ENCODE measurements around the gene BID.

Gene BID

DNA sequence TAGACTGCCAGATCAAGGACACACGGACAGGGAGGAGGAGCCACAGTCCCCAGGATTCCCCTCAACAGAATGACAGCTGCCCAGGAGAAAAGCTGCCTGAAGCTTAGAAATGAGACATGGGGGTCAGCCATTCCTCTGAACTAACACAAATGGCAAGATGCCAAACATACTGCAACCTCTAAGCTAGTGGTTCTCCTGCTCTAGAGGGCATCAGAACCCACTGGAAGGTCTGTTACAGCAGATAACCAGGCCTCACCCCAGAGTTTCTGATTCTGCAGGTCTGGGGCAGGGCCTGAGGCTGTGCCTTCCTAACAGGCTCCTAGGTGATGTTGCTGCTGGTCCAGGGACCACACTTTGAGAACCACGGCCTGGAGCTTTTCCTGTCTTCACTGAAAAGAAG lies 28.6 kb upstream of the BID start:
- peak; percentile 96 for DNase-seq

DNA sequence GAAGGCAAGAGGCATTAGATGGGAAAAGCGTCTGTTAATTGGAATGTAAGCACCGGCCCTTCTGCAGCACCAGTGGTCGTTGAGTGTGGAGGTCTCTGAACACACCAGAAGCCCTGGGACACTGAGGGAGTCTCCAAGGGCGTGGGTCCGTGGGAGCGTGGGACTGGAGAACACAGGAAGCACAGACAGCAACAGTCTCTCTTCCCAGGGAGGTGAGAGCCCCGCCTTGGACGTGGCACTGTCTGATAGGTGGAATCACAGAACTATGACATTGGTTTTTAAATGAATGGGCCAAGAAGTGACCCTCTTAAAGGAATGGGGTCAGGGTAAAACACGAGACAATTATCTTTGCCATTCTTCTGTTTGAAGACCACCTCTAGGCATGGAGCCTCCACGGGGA lies 28.1 kb upstream of the BID start:
- no peak for DNase-seq

DNA sequence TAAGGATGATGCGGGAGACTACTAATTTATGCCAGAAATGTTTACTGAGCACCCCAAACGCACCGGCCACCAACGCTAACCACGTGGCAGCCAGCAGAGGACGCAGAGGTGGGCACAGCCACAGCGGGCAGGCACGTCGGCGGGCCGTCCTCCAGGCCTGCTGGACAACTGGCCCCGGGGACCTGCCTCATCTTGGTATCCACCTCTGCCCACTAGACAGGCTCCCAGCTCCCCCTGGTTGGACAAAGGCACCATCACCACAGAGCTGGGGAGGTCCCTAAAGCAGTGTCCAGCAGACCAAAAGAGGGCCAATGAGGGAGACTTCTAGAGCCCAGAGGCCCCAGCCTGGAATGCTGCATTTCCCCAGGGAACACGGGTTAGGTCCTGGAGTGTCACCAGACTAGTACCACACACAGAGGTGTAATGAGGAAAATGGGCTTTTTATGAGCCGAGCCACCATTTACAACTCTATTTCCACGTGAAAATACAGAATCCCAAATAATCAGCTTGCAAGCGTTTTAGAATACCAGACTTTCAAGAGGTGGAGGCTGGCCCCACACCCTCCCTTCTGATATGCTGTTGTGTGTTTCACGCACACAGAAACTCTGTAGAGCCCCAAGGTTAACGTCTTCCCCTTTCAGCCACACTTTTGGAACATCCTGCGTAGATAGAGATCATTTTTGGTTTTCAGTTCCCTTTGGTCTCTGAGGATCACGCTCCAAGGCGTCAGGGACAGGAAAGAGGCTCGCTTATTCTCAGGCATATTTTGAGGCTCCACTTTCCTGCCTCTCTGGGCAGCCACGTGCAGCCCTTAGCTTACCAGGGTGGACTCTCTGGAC lies 23.7 kb upstream of the BID start:
- DNase-seq = peak; percentile 28

DNA sequence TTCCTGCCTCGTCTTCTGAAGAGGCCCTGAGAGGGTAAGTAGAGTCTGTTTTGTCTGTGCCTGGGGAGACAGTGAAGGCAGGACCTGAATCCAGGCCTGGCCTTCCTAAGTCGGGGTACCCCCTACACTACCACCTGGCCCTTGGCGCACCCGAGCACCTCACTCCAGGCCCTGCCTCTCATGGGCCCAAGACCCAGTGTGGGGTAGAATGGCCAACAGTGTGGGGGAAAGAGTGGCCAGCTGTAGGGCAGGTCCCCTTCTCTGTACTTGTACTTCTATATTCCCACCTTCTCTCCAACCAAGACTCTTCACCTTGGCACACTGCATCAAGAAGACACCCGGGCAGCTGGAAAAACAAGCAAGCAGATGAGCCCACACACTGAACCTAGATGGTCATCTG lies 22.4 kb upstream of the BID start:
- no peak for DNase-seq

DNA sequence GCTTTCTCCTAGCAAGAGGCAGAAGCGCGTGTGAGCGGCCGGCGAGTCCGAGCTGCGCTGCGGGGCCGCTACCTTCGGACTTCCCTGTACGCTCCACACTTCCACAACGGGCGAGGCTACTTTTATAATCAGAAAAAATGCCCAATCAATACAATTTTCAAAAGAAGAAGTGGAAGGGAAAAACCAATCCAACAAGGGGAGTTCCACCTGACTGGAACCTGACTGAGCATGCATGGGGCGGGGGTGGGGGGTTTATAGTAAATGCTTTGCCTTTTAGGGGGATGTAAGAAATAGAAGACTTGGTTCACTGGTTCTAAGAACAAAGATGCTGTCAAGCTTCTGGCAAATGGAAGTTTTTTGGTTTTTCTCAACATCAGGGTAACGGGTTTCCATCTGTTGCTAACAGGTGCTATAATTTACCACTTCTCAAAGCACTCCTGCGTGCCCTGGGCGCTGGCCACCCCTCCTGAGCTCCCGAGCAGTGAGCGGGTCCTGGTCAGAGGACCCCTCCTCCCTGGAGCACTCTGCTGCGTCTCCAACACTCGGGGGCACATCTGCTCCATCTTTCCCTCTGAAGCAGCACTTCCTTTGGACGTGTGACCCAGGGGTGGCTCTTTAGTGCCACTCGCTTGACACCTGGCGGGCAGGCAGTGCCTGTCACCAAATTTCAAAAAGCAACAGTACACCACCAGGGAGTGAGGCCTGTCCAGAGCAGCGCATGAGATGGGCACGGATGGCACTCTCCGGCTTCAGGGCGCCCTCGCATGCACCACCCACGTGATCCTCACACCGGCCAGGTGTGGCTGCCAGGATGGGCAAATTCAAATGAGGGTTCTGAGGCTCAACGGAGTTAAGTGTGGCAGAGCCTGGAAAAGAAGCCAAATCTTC lies 21.6 kb upstream of the BID start:
- no peak for DNase-seq

DNA sequence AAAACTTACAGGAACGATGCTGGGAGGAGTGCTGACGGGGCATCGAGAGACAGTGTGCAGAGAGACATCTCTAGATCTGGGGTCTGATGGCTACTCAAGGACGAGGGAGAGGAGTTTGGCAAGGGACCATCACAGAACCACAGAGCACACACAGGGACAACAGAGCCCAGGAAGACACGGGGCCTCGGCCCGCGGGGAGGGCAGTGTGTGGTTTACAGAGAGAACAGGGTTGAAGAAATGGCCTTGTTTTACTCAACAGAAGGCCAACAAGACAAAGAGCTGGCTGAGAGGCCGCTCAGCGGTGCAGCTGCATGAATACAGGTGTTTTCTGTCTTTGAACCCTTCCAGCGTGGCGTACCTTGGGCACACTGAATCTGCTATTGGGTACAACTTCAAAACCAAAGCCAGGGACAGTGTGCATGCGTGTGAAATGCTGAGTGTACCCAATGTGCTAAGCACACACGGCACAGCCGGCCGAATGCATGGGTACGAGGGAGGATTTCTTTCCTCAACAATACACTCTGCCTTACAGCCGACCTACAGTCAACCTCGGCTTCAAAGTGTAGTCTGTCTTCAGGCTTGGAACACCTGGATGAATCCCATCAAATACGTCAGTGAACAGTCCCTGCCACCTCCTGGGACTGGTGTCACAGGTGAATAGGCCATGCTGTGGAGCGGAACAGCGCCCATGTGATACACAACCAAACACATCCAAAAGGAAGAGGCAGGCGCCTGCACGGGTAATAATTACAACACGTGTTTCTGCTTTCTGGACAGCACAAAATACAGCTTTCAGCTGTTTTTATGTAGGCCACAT lies 20.7 kb upstream of the BID start:
- no peak for DNase-seq

DNA sequence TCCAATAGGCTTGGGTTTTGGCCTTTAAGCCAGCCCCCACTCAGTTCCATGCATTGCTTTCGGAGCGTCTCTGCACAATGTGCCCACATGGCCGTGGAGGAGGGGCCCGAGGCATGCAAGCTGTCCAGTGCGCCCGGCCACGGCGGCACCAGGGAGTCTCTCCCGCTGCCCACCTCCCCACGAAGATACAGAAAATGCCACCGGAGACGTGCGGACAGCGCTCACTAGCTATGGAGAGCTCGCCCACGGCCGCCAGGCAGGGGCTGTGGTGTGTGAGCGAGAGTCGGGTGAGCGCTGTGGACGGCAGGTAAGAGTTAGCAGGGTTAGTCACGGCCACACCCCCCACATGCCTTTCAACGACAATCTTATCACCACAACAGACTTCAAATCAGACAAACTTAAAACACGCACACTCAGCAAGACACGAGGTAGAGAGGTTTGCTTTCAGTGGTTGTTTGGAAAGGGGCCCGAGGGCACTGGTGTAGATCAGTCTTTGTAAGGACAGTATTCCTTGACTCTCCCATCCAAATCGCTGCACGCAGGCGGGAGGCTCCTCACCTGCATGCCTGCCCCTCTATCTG lies 18.7 kb upstream of the BID start:
- DNase-seq = peak; percentile 52

DNA sequence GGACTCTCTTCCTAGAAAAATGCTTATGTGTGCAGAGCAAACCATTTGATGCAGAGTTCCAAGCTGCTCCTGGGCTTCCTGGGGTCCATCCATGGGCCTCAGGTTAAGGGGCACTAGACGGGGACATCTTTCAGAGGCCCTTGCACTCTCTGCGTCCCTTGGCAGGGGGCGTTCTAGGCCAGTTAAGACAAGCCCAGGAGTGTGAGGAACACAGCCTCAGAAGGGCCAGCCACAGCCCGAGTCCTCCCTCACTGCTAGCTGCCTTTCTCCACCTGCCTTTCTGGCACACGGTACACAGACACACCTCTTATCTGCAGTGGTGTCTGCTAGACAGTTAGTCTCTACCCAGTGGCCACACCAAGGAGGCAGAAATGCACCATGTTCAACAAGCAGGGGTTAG lies 18.0 kb upstream of the BID start:
- DNase-seq = peak; percentile 70

DNA sequence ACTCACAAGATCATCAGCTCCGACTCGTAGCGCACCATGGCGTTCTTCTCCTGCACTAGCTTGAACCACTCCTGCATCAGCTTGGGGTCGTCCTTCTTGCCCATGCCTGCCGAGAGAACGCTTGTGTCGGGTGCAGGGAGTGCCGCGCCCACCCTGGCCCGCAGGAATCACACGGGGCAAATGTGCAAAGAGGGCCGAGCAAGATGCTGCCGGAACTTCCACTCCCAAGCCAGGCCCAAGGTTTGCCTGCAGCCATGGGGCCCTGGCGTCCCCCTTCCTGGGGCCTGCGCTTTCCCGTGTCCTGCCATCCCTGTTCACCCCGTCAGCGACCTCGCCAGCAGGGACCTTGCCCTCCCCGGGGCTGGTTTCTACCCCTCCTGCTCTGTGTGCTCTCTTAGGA lies 16.9 kb upstream of the BID start:
- DNase-seq = no peak

DNA sequence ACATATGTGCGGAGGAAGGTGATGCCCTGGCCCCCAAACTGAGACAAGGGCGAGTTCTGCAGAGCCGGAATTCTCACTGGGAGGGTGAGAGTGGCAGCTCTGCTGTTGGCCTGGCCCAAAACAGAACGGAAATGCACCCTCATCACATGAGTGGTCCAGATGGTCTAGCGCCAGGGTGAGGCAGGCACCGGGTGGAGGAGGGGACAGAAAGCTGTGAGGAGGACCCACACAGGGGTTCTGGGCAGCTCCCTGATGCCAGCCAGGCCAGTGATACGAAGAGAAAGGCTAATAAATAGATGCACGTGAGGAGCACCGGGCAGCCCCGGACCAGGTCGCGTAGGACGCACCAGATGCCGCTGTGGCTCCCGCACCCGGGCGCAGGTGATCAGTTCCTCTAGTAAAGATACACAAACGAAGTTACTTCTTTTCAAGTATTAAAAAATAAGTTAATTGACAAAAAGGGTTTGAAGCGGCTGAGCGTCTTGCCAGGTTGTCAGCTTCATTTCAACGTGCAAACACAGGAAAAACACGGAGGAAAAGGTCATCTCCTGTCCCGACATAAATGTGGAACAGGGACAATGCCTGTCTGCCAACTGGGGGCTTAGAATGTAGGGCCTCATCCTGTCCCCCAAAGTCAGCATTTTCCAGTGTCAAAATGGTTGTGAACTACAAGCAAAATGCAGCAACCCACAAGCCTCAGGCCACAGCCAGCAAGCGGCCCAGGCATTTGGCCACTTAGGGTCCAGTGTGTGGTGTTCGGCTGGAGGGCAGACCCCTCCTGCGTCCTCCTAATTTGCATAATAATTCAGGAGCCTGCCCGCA lies 15.3 kb upstream of the BID start:
- no peak for DNase-seq

DNA sequence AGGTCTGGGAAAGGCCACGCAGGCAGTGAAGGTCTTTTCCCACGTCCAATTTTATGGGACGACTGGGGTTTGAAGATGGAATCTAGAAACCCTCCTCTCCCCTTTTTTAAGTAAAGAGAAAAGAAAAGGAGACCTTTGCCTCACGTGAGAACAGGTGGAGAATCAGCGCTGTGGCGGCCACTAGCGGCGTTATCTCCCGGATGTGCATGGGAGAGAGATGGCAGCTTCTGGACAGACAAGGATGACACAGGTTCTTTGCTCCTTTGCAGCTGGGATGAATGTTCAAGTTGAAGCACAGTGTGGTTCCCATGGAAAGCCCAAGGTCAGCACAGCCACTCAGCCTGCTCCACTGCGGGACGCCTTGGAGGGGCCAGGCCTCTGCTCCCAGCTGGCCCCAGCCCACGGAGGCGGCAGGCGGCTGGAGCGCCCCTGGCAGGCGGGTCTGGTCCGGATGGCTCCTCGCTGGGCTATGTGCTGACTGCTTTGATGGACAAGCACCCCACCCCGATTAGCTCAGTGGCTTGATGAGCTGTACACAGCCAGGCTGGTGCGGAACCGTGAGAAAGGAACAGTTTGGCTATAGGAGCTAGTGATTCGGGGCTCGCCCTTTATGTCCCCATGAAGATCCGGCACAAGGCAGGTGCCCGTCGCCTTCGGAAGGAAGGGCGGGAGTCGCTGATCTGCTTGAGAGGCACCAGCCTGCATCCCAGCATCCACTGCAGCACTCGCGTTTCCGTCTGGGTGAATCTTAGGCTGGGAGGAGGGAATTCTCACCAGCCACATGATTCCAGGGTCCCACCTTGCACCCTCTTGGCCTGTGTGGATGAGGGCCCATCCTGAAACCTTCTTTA lies 14.5 kb upstream of the BID start:
- no peak for DNase-seq

DNA sequence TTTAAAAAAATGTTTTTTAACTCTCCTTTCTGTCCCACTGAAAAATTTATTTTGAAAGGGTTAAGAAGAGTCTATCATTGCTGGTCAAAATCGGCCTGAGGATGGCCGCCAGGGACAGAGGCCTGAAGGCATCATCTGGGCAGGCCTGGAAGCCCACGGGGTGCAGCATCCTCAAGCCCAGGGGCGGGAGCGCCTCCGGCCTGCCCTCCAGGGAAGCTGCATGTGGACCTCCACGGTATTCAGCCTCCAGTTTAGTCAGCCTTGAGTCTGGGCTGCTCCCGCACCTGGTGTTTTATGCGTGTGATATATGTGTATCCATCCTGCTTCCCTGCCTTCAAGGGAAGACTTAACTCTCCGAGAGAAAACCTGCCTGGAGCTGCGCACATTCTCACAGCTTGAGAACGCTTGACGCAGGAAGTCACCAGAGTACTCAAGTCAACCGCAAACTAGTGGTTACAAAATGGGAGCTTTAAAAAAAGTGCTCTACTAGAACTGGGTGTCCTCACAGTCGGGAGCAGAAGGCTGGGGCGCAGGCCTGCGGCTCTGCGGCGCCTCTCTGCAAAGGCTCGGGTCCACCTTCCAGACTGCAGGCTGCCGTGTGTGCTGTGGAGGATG lies 13.6 kb upstream of the BID start:
- DNase-seq = no peak

DNA sequence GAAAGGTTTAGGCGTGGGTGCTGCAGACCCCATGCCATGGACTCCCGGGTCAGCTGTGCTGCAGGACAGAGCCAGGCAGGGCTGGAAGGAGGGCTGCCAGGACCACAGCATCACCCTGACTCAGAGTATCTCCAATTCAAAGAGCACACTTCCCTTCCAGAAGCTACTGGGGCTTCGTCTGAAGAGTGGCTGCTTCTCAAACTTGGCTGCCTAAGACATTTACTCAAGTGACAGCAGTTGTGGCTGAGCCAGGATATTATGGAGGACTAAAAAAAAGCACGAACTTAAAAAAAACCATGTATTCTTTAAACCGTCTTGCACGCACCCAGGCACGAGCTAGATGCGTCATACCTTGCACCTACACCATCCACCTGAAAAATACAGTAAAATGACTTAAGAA lies 13.0 kb upstream of the BID start:
- no peak for DNase-seq

DNA sequence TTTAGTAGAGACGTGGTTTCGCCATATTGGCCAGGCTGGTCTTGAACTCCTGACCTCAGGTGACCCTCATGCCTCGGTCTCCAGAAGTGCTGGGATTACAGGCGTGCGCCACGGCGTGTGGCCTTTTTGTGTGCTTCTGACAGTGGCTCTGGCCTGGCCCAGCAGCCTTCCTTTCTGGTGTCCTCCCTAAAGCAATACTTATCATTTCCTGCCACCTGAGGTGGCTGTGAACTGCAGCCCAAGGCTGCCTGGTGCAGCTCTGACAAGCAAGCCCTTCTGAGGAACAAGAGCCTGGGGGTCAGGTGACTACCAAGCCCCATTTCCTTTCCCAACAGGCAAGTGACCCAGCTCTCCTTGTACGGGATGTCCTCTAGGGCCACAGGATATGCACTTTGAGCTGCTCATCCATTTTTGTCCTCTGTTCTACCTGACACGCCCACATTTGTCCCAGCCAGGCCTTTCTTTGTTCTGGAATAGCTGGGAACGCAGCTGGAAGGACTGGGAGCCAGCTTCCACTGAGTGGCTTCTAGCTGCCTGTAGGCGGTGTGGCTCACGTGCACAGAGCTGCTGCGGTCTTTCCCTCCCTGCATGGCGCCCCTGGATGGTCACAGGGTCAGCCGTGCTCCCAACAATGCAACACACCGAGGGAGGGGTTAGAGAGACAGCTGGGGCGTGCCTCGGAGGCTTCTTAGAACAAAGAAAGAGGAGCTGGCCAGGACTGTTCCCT lies 12.3 kb upstream of the BID start:
- peak; percentile 95 for DNase-seq

DNA sequence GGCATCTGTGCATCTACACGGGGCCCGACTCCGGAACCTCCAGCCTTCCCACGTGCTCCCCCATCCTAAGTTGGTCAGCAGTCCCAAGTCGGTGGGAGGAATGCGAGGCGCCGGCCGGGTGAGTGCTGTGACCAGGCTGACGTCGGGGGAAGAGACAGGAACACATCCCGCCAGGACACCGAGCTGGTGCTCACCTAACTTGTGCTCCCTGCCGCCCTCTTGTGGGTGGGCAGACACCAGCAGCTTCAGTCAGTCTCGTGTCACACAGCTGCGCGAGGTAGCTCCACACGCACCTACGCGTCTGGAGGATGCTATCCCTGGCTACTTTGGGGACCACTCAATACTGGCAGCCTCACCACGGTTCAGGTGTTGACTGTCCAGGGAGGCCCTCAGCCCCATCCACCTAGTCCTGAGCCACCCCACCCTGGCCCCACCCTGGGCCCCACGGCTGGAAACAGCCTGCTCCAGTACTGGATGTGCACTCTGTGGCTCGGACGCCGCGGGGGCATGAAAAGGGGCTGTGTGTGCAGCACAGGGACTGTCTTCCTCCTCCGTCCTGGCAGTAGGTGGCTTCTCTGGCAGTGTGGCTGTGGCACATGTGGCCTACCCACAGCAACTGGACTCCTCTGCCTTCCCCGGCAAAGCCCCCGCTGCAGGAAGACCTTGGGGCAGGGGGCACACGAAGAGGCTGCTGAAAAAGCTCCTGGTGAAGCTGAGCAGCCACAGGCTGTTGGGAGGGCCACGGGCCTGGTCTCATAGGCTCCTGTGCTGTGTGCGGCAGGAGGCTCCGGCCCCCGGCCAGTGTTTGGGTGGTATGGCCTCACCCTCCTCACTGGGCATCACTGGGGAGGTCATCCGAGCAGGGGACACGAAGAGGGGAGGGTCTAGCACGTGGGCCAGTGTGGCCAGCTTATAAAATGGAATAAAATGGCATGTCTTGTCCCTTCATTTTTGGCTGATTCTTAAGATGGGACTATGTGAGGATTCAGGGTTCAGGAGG lies 11.2 kb upstream of the BID start:
- DNase-seq = peak; percentile 77

DNA sequence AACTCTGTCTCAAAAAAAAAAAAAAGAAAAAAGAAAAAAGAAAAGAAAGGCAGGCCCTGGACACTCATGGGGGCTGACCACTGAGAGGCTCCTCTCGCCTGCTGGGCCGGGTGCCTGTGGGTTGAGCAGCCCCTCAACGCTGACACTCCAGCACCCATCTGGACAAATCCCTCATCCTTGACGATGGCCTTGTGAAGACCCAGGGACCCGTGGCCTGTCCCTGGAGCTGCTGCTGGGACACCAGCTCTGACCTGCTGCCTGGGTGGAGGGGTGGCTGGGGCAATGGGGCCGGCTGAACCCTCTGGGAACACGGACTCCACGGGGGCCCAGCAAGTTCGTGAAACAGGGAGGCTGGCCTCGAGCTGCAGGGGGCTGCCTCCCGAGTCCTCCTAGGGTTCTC lies 10.5 kb upstream of the BID start:
- DNase-seq = no peak

DNA sequence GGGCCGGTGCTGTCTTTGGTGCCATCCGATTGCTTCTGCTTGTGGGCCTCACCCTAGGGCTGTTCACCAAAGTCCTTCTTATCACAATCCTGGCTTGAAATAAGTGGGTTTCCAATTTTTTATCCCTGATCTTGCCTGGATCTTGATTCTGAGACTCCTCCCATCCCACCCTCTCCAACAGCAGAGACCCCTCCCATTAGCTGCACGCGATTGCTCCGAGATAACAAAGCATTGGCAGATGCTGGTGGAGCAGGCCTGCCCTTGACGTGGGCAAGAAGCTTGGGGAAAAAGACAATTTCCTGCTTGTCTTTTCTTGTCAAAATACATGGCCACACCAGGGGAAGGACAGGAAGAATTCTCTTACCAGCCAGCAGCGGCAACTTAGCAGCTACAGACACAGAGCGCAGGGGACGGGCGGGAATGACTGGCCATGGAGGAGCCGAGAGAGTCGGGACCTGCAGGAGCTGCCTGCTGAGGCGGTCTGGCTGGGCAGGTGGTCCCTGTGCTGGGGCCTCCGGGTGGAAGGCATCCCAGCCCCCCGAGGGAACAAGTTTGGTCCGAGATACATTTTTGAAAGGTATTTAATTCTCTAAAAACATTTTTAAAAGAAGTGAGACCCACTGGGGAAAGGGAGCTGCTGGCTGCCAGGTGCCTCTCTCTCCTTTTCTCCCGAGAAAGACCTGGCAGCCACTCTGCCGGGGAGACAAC lies 9.7 kb upstream of the BID start:
- peak; percentile 40 for DNase-seq

DNA sequence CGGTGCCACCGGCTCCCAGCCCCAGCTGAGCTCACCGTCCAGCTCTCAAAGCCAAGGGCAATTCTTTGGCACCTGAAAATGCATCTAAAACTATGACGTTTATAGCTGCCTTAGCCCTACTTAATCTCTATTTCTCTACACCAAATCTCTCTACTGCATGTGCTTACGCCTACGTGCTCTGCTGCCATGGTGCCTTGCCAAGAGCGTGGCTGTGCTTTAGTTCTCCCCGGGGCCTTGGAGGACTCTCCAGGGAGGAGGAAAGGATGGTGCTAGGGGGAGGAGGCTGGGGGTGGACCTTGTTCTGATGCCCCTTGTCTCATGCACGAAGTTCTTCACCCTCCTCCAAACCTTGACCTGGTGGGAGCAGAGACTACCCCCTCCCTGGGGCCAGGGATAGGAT lies 9.0 kb upstream of the BID start:
- peak; percentile 20 for DNase-seq
